Suprapubic skin (tissue), 3 donors: ENCODE results near the gene DHFR.

Experiments
- POLR2A ChIP-seq, 2 donors: fragments of 450-650 bp; IDR thresholded peaks; one replicate each; pipeline ENCODE4 v1.6.1; 2017; ENCODE audit warnings: antibody characterized with exemption in 2 of 2, mild to moderate bottlenecking in 2 of 2, moderate library complexity in 2 of 2
- TF ChIP-seq, protein P1 (sequence below), 2 donors: fragments of 200-600 bp in 1 of 2; fragments of 450-650 bp in 1 of 2; sonication (generic) in 1 of 2; IDR thresholded peaks; one replicate each; pipeline ENCODE4 v1.5.1; 2016 to 2019; ENCODE audit warnings: antibody characterized with exemption in 2 of 2, mild to moderate bottlenecking in 1 of 2, moderate library complexity in 1 of 2

DNA sequence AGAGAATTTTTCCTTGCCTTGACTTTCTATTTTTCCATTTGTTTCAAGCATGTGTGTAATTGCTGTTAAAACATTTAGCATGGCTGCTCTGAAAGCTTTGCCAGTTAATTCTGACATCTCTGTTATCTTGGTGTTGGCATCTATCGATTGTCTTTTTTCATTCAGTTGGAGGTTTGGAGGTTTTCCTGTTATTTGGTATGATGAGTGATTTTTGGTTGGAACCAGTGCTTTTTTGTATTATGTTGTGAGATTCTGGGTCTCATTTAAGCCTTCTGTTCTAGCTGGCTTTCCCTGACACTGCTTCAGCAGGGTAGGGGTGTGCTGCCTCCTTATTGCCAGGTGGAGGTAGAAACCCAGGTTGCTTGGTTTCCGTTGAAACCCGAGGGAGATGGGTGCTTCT, 40.9 kb upstream of the DHFR start:
- TF ChIP-seq, protein P1, sequence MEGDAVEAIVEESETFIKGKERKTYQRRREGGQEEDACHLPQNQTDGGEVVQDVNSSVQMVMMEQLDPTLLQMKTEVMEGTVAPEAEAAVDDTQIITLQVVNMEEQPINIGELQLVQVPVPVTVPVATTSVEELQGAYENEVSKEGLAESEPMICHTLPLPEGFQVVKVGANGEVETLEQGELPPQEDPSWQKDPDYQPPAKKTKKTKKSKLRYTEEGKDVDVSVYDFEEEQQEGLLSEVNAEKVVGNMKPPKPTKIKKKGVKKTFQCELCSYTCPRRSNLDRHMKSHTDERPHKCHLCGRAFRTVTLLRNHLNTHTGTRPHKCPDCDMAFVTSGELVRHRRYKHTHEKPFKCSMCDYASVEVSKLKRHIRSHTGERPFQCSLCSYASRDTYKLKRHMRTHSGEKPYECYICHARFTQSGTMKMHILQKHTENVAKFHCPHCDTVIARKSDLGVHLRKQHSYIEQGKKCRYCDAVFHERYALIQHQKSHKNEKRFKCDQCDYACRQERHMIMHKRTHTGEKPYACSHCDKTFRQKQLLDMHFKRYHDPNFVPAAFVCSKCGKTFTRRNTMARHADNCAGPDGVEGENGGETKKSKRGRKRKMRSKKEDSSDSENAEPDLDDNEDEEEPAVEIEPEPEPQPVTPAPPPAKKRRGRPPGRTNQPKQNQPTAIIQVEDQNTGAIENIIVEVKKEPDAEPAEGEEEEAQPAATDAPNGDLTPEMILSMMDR (IDR thresholded peaks at IDR 0.05): no peak
- TF ChIP-seq POLR2A (IDR thresholded peaks at IDR 0.05): no peak
